ENCODE data around the gene TOB1. TPM values are rescaled to one million over a fixed set of nuclear protein-coding genes. Genes with fewer than 3 reads are reported as not detected.
A peak's percentile ranks its signal among the peaks of the same experiment; 100 is the strongest.

TOB1 gene
- total and polyA plus RNA-seq, 9 of the 15 experiments (the other 6 are each of a cell fraction or from before 2014, with no cell fraction given): 4.8 to 63.7 (median 13.2) TPM

- Histone ChIP-seq H3K9me3 (replicated peaks; ENCODE audit: control insufficient read depth, insufficient read depth, low read depth, low read length) (no peaks in the 10 kb centered on the region), H2AFZ (ENCODE audit: low read depth, low read length) (no peak overlapping the region), H3K4me2 (ENCODE audit: insufficient read depth, low read length) (no peak overlapping the region), H3K9me1 (ENCODE audit: control insufficient read depth, insufficient read depth, low read length) (no peaks in the 10 kb centered on the region), H4K20me1 (replicated peaks; ENCODE audit: control insufficient read depth, insufficient read depth, low read length) (no peaks in the 10 kb centered on the region), H3K27ac (ENCODE audit: extremely low read depth, low read depth, low read length) (no peak overlapping the region), H3K4me1 (replicated peaks in 1 of 2; ENCODE audit: control insufficient read depth in 2 of 2, insufficient read depth in 2 of 2, low read length in 2 of 2) (no peaks in the 10 kb centered on the region; a peak in 2 of 5 replicates), H3K27me3 (ENCODE audit: control insufficient read depth in 2 of 2, insufficient read depth in 2 of 2, low read length in 2 of 2) (no peaks in the 10 kb centered on the region), H3K4me3 (no peak overlapping the region), H3K79me2 (ENCODE audit: control insufficient read depth, insufficient read depth, low read length) (no peaks in the 10 kb centered on the region), H3K36me3 (ENCODE audit: control insufficient read depth, insufficient read depth, low read length) (no peaks in the 10 kb centered on the region), H3K9ac (ENCODE audit: insufficient read depth in 1 of 2, low read depth in 2 of 2, low read length in 2 of 2) (no peak overlapping the region)
- ChIA-PET POLR2A (interaction anchor here (0.6 to 1.9 kb wide), 2 partner anchors 39 to 308 kb away, joined by 5 read pairs; no protein-coding TSS in a partner anchor), CTCF (ENCODE audit: low intra/inter-chr PET ratio) (no interaction called here)
- ATAC-seq: peak; percentile 42; the same call in 1 of the 3 replicates
- peak in 1 of 4 experiments; percentile 34 for DNase-seq (ENCODE audit: extremely low read depth in 1 of 4, low spot score in 3 of 4)
- intact Hi-C loops (cut with micrococcal nuclease): no loop called here
- FAIRE-seq: no peak
- WGBS (ENCODE audit: insufficient coverage, low coverage, missing lambda C conversion rate): 0% methylated on average over 2 of the region's 2 CpGs
- in situ Hi-C loops (cut with MboI): no loop called here
- BruUV-seq (replicated peaks): no TSS peak
- no peak for TF ChIP-seq ARID4B (CRISPR knock-in tag; IDR thresholded peaks at IDR 0.05)
- no peak for TF ChIP-seq WHSC1 (IDR thresholded peaks at IDR 0.05; ENCODE audit: low read length)
- no peak for TF ChIP-seq ZNF449 (CRISPR knock-in tag; IDR thresholded peaks at IDR 0.05)
- TF ChIP-seq ARNT (IDR thresholded peaks at IDR 0.05): no peak
- peak; percentile 43; the same call in 1 of the 2 replicates for TF ChIP-seq ATF3 (IDR thresholded peaks at IDR 0.05)
- TF ChIP-seq ATF3 (CRISPR knock-in tag; conservative IDR thresholded peaks at IDR 0.05): no peak
- no peak for TF ChIP-seq CBX2 (IDR thresholded peaks at IDR 0.05; ENCODE audit: insufficient read depth, low read length, poor library complexity, severe bottlenecking)
- no peak for TF ChIP-seq KLF16 (IDR thresholded peaks at IDR 0.05)
- TF ChIP-seq ZNF143 (CRISPR knock-in tag; IDR thresholded peaks at IDR 0.05): no peak
- TF ChIP-seq POU5F1 (IDR thresholded peaks at IDR 0.05; ENCODE audit: borderline replicate concordance, low read depth, low read length, partially characterized antibody): no peak
- TF ChIP-seq, protein P1, sequence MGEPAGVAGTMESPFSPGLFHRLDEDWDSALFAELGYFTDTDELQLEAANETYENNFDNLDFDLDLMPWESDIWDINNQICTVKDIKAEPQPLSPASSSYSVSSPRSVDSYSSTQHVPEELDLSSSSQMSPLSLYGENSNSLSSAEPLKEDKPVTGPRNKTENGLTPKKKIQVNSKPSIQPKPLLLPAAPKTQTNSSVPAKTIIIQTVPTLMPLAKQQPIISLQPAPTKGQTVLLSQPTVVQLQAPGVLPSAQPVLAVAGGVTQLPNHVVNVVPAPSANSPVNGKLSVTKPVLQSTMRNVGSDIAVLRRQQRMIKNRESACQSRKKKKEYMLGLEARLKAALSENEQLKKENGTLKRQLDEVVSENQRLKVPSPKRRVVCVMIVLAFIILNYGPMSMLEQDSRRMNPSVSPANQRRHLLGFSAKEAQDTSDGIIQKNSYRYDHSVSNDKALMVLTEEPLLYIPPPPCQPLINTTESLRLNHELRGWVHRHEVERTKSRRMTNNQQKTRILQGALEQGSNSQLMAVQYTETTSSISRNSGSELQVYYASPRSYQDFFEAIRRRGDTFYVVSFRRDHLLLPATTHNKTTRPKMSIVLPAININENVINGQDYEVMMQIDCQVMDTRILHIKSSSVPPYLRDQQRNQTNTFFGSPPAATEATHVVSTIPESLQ (CRISPR knock-in tag; IDR thresholded peaks at IDR 0.05): no peak
- TF ChIP-seq EZH2 (IDR thresholded peaks at IDR 0.05; ENCODE audit: borderline replicate concordance, low read depth, low read length): no peak
- TF ChIP-seq PML (IDR thresholded peaks at IDR 0.05; ENCODE audit: low read length): no peak
Measured at GRCh38 chr17:50824429-50824828, 41.7 kb downstream of the TOB1 start.

Data from K562 (cell line).